HS-5 (cell line): Measurements from ENCODE around the gene DUSP8.
"Not testable (repeated sequence)": the region's sequence is repeated elsewhere in the genome, so short reads cannot be mapped to it uniquely, and the experiment has no call there.

Experiments
- DNase-seq: peaks from one replicate; pipeline ENCODE4 v3.0.0-alpha.2; 2012; ENCODE audit warnings: low read depth

Gene DUSP8

DNA sequence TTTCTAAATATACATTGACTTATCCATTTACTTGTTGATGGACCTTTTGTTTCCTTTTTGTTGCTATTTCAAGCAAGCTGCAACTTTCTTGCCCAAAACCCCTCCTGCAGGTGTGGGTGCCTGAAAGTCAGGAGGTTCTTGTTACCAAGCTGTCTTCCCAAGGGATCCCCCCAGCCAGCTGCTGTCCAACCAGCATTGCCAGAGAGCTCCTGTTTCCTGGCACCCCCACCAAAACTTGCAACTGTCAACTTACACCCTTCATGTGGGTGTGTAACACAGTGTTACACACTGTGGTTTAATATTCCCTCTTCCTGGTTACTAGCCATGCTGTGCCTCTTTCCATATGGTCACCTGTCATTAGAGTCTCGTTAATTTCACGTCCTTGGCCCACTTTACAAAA is 14.6 kb upstream of the DUSP8 start:
- DNase-seq = no peak

DNA sequence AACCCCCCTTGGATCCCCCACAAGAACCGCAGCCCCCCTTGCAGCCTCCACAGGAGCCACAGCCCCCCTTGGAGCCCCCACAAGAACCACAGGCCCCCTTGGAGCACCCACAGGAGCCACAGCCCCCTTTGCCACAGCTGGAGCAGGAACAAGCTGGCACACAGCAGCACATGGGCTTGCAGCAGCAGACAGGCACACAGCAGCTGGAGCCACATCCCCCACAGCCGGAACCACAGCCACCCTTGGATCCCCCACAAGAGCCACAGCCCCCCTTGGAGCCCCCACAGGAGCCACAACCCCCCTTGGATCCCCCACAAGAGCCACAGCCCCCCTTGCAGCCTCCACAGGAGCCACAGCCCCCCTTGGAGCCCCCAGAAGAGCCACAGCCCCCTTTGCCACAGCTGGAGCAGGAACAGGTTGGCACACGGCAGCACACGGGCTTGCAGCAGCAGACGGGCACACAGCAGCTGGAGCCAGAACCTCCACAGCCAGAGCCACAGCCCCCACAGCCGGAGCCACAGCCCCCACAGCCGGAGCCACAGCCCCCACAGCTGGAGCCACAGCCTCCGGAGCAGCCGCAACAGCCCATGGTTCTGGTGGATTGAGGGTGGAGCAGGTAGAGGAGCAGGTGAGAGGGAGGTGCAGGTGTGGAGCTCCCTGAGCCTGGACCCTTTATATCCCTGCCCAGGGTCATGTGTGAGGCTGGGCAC is 12.7 kb upstream of the DUSP8 start, which contains the start of gene KRTAP5-1:
Gene KRTAP5-1 (minus strand): TSS at position 623 of the 710 bp plus-strand sequence. CDS start 34 bp downstream, at position 589.
- DNase-seq = not testable (repeated sequence)

GRCh38 chr11:1582909-1583308 is 10.8 kb upstream of the DUSP8 start:
- DNase-seq = not testable (repeated sequence)

DNA sequence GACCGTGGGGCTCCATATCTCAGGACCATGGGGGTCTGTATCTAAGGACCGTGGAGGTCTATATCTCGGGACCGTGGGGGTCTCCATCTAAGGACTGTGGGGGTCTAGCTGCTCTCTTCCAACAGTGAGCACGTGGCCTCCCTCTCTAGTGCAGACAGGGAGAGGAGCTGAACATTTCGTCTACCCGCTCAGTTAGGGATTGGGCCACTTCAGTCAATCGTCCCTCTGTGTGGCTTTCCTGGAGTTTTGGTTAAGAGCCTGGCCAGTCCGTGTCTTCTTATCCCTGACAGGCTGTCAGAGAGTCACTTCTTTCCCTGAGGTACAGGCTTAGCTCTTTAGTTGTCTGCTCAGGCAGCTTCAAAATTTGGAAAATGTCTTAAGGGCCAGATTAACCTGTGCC is 9.9 kb upstream of the DUSP8 start:
- DNase-seq = no peak

DNA sequence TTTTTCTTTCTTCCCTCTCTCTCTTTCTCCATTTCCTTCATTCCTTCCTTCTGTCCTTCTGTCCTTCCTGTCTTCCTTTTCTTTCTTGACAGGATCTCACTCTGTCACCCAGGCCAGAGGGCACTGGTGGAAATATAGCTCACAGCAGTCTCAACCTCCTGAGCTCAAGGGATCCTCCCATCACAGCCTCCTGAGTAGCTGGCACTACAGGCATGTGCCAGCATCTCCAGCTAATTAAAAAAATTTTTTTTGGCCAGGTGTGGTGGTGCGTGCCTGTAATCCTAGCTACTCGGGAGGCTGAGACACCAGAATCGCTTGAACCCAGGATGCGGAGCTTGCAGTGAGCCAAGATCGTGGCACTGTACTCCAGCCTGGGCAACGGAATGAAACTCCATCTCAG is 4.8 kb upstream of the DUSP8 start:
- no peak for DNase-seq

DNA sequence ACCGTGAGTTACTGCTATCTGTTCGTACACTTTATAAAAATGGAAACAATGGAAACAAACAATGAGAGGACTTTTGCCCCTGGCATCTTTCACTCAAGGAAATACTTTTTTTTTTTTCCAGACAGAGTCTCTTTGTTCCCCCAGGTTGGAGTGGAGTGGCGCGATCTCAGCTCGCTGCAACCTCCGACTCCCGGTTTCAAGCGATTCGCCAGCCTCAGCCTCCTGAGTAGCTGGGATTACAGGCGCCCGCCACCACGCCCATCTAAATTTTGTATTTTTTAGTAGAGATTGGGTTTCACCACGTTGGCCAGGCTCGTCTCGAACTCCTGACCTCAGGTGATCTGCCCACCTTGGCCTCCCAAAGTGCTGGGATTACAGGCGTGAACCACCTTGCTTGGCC is 3.7 kb upstream of the DUSP8 start:
- not testable (repeated sequence) for DNase-seq

- no peak for DNase-seq
These were observed 2.8 kb upstream of the DUSP8 start for GRCh38 chr11:1574933-1575242.

DNA sequence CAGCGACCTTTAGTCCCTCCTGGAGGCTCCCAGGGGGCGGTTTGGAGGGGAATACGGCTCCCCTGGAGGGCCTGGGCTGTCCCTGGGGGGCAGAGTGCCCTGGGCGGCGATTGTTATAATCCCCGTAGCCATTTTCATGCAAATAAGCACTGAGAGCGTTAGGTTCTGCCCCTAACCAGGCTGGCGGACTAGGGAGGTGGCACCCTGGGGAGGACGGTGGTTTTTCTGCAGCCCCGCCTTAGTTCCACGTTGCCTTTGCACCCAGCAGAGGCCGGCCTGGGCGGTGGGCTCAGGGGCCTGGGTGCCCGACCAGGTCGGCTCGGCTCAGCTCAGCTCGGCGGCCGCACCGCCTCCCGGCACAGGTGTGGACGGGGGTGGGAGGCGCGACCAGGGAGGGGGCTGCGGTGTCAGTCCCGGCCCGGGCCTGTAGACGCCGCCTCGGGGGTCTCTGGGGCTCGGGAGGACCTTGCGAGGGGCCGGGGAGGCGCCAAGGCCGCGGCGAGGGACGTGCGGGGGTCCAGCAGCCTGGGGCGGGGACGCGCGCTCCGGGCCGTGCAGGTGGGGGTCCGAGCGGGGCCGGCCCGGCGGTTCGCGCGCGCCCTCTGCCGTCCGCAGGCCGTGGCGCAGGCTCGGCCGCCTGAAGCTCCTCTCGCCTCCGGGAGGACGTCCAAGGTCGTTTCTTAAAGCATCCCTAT is 2.3 kb upstream of the DUSP8 start:
- no peak for DNase-seq

- no peak for DNase-seq
These were observed 1.8 kb upstream of the DUSP8 start for GRCh38 chr11:1573903-1574237.

DNA sequence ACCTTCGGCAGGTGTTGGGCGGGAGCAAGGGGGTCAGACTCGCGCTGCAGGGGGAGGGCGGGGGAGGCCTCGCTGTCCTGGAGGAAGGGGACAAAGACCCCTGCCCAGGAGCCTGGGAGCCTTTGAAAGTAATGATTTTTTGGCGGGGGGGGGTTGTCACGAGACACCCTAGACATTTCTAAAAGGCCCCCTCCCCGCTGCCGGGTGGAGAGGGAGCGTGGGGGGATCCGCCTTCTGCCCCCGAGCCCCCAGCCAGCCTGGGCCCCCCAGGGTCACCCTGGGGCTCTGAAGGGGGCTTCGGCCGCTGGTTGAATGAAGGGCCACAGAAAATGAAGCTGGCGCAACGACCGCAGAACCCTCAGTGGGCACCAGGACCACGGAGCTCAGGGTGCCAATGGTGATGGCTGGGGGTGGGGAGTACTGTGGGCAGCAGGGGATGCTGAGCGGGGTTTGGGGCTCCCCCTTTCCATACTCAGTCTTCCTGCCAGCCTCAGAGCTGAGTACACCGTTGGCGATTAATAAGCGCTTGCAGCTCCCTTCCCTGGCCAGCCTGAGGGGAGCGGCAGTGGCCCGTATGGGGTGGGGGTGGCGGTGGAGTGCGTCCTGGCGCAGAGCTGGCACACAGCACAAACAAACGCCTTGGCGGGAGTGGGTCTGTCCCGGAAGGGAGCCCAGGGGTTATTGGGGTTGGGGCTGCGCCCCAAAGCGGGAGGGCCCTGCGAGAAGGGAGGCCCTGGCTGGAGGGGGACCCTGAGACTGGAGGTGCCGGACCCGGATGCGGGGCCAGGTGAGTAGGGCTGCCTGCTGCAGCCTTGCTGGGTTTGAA is 1.2 kb upstream of the DUSP8 start:
- no peak for DNase-seq

DNA sequence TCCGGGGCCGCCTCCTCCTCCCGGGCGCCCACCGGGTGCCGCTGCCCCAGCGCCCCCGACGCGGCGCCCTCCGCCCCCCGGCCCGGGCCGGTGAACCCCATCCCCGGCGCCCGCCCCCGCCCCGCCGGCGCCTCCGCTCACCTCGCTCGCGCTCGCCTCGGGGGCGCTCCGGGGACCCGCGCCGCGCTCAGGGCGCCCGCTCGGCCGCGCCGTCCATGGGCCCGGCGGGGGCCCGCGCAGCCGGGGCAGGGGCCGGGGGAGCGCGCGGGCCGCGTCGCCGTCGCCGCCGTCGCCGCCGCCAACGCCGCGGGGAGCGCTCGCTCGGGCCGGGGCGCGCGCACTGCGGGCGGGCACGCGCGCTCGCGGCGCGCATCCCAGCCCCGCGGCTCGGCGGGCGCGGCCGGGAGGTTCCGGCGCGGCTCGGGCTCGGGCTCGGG is 293 bp downstream of the DUSP8 start:
- DNase-seq = no peak

- DNase-seq = no peak
These were observed 943 bp downstream of the DUSP8 start for GRCh38 chr11:1570896-1571759.

DNA sequence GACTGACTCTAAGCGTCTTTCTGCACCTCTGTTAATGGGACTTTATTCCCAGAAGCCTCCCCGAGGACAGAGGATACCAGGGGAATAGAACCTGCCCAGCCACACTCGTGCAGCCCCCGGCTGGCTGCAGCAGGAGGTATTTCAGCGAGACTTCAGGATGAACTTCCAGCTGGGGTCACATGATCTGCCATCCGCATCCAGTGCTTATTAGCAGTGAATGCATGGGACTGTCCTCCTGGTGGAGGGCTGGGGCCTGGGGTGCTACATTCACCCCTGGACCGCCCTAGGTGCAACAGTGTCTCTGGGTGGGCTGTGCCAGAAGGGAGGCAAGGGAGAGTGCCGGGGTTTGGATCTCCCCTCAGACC is 1.6 kb downstream of the DUSP8 start:
- no peak for DNase-seq

- DNase-seq = no peak
These were observed 2.0 kb downstream of the DUSP8 start for GRCh38 chr11:1570001-1570453.

GRCh38 chr11:1569251-1569780 is 2.8 kb downstream of the DUSP8 start:
- DNase-seq = no peak

GRCh38 chr11:1568441-1568911 is 3.6 kb downstream of the DUSP8 start:
- DNase-seq = no peak

DNA sequence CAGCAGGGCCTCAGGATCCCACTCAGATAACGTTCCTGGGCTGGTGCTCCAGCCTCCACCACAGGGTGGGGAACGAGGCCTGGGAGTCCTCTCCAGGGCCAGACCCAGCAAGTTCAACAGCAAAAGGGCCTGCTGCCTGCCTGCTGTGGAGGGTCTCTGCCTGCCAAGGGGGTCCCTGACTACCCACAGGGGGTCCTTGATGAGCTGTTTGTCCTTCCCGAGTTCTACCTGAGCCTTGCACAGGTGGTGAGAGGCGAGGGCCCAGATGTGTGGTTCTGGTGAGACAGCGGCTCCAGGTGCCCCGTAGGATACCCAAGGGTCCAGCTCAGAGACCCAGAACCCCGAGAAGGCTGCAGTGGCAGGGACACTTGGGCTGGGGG is 4.4 kb downstream of the DUSP8 start:
- no peak for DNase-seq

GRCh38 chr11:1567052-1567720 is 4.9 kb downstream of the DUSP8 start:
- no peak for DNase-seq

DNA sequence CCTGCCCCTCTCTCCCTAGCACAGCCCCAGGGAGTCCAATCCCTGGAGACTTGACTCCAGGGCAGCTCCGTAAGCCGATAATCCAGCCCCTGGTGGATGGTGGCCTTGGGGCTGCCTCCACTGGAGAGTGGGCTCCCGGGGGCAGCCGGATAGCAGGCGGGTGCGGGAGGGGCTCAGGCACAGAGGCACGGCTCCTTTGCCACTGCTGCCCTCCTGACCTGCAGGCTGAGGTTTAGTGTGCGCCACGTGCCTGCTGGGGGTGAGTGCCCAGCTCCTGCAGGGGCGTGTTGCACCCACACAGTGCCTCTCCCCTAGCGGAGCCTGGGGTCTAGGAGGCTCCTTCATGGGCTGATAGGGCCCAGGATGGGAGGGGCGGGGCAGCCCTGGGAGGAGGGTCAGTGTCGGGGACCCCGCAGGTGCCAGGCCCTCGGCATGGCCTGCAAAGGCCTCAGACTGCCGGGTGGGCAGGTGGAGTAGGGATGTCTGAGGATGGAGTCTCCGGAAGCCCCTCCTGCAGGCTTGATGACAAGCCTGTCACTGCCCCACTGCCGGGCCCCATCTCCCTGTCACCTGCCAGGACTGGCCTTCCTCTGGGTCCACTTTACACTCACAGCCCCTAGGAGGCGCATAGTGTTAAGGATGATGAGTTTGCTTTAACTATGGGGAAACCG is 5.6 kb downstream of the DUSP8 start:
- DNase-seq = no peak

DNA sequence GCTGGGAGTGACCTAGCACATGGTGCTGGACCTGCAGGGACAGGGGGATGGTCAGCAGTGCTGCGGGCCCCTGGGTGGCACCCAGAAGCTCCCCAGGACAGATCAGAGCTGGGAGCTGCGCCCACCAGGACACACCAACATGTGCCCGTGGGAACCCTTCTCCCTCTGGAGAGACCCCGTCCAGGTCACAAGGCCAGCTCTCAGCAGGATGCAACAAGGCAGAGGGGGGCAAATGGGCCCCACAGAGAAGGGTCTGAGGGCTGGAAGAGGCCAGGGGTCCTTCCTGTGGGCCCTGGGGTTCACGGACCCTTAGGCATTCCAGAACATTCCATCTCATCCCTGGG is 6.2 kb downstream of the DUSP8 start:
- DNase-seq = no peak
